T follicular helper cell (primary cell): Measurements from ENCODE around the gene TUT4.

Experiments used
- DNase-seq: peaks from one replicate; pipeline ENCODE4 v3.0.0-alpha.2; 2020; ENCODE audit warnings: low read depth

The TUT4 gene

DNA sequence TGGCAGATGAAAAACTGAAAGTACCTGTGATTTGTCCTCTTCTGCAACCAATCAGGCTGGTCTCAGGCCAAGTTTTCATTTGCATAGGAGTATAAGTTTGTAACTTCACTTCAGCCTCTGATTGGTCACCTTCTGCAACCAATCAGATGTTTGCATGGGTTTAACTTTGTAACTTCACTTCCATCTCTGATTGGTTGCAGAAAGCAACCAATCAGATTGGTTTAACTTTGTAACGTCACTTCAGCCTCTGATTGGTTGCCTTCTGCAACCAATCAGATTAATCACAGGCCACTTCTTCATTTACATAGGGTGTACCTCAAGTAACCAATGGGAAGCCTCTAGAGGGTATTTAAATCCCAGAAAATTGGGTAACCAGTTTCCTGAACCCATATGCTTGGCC is 18.9 kb upstream of the TUT4 start:
- DNase-seq: no peak

DNA sequence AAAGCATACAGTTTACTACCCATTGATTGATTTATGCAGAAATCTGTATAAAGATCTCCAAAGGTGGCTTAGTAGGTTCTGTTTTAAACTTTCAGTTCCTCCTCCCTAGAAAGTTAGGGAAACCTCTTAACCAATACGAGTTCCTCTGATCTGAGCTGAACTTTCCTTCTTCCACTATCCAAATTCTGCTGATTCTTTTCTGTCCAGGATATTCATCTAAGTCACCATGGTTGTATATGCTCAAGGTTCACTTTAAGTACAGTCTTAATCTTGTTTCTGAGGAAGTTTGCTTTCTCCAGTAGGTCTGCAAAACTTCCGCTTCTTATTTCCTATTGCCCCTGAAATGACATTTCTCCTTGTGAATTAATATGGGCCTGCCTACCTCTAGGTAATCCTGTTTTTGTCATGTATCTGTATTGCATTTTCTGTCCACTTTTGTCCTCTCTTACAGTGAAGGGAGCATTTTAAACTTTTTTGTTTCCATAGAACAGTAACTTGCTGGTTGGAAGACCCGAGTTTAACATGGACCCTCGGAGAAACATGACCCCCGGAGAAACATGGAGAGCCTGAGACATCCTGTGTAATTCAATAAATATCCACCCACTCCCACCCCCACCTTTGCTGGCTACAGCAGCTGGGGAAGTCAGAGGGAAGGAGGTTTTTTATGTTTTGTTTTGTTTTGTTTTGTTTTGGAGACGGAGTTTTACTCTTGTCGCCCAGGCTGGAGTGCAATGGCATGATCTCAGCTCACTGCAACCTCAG is 16.7 kb upstream of the TUT4 start:
- DNase-seq: no peak

DNA sequence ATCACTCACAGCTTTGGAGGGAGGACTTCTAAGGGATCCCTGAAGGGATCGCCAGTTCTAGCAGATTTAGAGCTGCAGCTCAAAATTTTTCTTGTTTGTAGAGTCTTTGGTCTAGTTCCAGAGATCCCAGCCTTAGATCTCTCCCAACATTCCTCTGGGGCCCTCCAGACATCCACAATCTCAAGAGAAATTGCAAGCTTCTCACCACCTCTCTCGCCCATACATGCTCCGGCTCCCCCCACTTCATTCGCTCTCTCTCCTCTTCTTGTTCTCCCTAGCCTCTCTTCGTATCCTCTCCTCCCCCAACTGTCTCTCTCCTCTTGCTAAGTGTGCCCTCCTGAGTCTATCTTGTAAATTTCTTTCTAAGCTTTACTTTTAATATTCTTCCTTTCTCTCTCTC is 15.1 kb upstream of the TUT4 start:
- DNase-seq: no peak

DNA sequence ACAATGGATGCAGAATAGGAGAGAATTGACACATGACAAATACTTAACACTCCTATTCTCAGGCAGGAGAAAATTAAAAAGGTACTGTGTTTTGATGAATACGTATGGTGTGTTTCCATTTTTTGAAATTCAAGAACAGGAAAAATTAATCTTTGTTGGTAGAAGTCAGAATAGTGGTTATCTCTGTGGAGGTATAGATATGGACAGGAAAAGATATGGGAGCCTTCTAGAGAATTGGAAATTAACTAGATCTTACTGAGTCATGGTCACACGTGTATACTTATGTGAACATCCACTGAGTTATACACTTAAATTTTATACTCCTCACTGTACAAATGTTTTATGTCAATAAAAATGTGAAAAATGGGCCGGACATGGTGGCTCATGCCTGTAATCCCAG is 9.9 kb upstream of the TUT4 start:
- DNase-seq: no peak

DNA sequence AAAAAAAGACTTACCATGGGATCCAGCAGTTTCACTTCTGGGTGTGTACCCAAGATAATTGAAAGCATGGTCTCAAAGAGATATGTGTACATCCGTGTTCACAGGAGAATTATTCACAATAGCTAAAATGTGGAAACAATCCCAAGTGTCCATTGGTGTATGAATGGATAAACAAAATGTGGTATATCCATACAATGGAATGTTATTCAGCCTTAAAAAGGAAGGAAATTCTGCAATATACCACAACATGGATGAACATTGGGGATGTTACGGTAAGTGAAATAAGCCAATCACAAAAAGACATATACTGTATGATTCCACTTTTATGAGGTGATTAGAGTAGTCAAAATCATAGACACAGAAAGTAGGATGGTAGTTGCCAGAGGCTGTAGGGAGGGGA is 7.0 kb upstream of the TUT4 start:
- no peak for DNase-seq

DNA sequence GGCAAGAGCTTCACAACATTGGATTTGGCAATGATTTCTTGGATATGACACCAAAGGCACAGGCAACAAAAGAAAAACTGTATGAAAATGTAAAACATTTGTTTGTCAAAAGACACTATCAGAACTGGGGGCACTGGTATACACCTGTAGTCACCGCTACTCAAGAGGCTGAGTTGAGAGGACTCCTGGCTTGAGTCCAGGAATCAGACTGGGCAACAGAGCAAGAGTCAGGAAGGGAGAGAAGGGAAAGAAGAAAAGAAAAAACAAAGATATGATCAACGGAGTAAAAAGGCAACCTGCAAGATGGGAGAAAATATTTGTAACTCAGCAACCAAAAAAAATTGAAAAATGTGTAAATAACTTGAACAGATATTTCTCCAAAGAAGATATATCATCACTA is 6.0 kb upstream of the TUT4 start:
- DNase-seq: no peak

DNA sequence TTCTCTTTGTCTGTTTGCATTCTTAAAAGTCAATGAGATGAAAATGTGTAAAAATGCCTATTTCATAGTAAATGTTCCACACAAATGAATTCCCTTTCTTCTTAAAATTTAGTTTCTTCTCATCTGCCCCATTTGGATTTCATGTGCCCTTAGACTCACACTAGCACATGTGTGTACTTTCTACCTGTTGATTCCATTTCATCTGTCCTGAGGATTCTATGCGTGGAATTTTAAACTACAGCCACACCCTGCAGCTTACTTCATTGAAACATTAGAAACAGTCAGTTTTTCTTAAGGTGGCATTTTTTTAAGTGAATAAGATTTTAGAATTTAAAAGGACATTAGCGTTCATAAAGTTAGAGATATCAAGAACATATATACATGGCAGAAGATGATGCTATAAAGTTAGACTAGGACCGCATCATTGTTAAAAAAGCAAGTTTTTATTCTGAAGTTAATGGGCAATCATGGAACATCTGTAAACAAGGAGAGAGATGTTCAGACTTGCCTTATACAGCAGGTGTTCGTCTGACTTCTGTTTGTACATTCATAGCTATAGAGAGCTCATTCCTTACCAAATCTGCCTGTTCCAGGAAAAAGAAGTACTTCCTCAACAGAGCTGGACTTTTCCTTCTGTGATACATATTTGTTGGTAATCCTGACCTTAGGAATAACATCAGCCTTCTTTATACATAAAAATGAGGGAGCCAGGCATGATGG is 3.9 kb upstream of the TUT4 start:
- DNase-seq: no peak

DNA sequence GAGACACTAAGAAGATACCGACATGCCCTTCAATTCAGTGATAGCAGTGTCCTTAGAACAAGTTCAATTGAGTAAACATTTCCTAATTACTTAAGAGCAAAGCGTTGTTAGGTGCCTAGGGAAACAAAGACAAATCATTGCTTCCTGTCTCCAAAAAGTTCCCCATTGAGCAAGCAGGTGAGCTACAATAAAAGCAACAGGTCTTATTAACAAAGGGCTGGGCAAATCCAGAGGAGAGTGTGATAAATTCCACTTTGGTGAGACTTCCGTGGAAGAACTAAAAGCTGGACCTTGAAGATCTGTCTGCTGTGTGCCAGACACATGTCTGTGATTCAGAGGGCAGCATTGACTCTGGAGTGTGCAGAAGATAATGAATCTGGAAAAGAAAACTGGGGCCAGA is 1.9 kb upstream of the TUT4 start:
- no peak for DNase-seq

DNA sequence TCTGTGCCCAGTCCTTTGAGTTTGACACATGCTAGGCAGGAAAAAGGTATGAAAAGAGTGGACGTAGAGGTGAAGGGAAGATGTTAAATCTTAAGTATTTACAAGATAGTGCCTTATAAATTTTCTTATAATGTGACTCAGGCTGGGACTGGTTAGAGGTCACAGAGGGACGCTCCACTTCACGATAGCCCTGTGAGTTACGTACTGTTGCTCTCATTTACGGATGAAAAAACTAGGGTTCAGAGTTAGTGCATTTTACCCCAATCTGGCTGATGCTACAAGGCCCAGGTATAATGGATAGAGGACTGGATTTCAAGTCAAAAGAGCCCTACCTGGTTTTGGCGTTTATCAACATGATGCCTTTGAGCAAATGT is 1.4 kb upstream of the TUT4 start:
- DNase-seq: no peak

DNA sequence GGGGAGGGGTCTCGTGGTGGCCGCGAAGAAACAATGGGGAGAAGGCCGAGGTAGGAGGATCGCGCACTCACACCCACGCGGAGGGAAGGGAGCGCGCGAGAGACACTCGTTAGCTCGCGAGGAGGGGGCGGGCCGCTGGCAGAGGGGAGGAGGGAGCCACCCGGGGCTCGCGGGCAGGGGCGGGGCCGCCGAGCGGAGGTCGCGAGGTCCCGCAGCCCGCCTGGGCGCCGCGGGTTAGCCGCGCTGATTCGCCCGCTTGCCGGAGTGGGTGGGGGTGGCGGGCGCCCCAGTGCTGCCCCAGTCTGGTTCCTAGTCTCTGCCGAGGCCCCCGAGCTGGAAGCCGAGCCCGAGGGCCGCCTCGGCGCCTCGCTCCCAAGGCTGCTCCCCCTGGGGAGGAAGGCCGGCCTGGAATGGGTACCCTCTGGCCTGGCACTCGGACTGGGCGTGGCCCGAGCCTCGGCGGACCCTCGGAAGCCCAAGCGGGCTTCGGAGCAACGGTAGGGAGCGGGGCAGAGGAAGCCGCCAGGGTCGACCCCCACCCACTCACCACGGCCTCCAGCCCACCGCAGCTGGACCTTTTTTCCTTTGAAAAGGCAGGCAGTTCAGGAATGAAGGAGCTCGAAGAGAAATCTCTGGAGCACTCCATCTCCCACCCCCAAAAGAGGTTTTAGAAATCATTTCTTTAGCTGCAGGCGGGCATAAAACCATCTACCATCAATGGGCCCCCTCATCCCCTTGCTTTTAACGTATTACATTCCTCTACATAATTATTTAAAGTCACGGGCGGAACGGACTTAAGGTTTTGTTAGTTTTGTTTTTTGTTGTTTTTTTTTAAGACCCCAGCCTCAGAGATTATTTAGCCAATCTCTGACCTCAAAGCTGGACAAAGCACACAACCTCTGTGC is 722 bp upstream of the TUT4 start:
- DNase-seq: peak; percentile 85

DNA sequence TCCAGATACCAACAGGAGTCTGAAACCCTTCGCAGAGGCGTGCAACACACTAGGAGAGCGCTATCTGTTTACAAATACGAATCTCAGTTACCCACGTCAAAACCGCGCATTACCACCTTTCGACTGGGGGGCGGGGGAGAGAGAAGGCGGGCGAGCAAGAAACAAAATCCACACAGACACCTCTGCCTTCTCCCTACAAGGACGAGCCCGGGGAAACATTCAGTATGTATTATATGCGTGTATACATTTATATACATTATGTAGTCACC is 722 bp downstream of the TUT4 start:
- peak; percentile 72 for DNase-seq

DNA sequence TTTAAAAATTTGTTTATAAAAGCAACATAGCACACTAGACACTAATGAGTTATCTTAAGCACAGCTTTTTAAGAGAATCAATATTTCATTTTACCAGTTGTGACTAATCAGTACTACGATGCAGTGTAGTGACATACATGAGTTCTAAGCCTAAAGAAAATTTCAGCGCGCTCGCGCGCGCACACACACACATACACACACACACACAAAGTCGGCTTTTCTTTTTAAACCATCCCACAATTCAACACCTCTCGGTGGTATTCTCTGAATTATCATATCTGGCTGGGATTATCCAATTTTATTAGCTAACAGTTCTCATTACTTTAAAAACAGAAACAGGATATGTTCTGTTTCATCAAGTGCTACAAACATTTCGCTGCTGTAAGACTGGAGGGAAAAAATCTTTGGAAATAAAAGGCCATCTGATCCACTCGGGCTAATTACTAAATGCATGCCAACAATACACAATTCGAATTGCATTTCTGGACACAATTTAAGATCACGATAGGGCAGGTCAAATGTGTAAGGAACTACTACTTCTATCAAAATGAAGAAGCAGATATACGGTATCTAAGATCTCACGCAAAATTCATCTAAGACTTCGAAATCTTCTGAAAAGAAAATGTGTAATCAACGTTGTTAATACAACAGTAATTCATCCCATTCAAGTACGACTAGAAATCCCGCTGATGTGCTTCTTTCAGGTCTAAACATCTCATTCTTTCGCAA is 1.2 kb downstream of the TUT4 start:
- peak; percentile 31 for DNase-seq

DNA sequence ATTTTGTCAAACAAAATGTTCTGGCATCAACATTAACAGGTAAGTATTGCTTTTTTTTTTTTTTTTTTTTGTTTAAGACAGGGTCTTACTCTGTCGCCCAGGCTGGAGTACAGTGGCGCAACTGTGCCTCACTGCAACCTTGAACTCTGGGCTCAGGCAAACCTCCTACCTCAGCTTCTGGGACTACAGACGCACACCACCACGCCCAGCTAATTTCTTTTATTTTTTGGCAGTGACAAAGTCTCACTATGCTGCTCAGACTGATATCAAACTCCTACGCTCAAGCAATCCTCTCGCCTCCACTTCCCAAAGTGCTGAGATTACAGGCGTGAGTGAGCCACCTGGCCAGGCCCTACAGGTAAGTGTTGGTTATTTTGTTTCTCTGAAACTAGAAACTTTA is 2.4 kb downstream of the TUT4 start:
- DNase-seq: no peak

DNA sequence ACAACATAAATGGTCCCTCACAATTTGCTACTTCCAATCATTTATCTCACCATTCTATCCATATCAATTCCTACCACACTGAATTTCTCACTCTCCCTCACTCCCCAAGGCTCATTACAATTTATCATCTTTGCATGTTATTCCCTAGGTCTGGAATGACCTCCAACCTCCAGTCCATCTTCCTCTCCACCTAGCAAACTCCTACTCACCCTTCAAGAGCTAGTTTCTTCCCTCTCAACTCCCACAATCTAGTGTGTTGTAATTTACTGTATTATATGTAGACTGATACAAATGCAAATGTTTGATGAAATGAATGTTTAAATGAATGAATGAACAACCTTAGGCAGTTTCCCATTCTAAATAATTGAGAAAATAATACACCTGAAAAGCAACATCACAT is 3.6 kb downstream of the TUT4 start:
- no peak for DNase-seq

DNA sequence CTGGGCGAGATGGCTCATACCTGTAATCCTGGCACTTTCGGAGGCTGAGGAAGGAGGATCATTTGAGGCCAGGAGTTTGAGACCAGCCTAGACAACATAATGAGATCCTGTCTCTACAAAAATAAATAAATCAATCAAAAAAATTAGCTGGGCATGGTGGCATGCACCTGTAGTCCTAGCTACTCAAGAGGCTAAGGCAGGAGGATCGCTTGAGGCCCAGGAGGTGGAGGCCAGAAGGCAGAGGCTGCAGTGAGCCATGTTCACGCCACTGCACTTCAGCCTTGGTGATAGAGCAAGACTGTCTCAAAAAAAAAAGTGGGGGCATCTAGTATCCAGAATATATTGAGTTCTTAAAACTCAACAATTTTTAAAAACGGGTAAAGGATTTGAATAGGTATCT is 6.0 kb downstream of the TUT4 start:
- DNase-seq: no peak

DNA sequence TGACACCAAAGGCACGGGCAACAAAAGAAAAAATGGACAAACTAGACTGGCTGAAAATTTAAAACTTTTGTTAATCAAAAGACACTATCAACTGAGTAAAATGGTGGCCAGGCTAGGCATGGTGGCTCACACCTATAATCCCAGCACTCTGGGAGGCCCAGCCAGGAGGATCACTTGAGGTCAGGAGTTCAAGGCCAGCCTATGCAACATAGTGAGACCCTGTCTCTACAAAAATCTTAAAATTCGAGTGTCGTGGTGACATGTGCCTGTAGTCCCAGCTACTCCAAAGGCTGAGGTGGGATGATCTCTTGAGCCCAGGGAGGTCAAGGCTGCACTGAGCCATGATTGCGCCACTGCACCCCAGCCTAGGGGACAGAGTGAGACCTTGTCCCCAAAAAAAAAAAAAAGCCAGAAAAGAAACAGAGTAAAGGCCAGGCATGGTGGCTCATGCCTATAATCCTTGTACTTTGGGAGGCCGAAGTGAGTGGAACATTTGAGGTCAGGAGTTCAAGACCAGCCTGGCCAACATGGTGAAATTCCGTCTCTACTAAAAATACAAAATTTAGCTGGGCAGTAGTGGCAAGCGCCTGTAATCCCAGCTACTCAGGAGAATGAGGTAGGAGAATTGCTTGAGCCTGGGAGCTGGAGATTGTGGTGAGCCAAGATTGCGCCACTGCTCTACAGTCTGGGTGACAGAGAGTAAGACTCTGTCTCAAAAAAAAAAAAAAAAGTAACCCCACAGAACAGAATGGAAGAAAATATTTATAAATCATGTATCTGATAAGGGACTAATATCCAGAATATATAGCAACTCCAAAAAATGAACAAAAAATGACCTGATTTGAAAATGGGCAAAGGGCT is 8.0 kb downstream of the TUT4 start:
- no peak for DNase-seq

DNA sequence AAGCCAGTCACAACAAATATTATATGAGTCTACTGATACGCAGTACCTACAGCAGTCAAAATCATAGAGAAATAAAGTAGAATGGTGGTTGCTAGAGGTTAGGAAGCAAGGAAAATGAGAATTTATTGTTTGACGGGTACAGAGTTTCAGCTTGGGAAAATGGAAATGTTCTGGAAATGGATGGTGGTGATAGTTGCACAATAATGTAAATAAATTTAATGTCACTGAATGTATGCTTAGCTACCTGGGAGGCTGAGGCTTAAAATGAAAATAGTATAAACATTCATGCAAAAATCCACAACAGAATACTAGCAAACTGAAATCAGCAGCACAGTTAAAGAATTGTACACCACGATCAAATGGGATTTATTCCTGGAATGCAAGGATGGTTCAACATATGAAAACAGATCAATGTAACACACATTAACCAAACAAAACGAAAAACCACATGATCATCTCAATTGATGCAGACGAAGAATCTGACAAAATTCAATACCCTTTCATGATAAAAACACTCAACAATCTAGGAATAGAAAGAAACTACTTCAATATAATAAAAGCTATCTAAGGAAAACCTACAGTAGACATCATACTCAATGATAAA is 10.7 kb downstream of the TUT4 start:
- no peak for DNase-seq

DNA sequence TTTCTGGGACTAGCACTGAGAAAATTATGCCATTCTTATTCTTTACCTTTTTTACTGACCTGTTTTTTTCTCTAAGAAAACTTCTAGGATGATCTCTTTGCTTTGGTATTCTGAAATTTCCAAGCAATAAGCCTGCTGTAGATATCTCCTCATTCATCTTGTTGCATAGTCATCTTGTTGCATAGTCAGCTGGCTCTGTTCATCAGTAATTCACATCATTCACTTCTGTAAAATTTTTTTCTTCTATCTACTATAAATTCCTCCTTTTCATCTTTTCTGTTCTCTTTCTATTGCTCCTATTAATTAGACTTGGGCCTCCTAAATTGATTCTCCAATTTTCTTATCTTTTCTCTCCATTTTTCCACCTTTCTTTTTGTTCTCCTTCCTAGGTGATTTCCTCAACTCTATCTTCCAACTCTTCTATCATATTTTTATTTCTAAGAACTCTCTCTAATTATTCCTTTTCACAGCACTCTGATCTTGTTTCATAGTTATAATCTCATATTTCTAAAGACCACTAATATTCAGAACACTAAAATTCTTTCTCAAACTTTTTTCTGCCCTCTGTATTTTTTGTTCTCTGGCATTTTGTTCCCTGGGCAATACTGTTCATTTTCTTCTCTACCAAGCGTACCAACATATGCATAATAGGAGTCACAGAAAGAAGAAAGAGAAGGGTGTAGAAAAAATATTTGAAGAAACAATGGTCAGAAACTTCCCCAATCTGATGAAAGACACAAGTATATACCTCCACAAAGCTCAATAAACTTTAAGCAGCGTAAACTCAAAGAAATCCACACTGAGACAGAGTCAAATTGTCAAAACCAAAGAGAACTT is 17.7 kb downstream of the TUT4 start:
- no peak for DNase-seq

DNA sequence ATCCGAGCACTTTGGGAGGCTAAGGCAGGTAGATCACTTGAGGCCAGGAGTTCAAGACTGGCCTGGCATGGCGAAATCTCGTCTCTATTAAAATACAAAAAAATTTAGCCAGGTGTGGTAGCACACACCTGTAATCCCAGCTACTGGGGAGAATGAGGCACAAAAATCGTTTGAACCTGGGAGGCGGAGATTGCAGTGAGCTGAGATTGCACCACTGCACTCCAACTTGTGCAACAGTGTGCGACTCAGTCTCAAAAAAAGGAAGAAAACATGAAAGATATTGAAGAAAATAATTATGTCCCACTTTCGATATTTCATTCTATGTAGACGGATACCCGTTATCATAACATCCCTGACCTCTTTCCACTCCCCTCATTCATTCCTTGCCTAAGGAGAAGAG is 19.2 kb downstream of the TUT4 start:
- DNase-seq: no peak

DNA sequence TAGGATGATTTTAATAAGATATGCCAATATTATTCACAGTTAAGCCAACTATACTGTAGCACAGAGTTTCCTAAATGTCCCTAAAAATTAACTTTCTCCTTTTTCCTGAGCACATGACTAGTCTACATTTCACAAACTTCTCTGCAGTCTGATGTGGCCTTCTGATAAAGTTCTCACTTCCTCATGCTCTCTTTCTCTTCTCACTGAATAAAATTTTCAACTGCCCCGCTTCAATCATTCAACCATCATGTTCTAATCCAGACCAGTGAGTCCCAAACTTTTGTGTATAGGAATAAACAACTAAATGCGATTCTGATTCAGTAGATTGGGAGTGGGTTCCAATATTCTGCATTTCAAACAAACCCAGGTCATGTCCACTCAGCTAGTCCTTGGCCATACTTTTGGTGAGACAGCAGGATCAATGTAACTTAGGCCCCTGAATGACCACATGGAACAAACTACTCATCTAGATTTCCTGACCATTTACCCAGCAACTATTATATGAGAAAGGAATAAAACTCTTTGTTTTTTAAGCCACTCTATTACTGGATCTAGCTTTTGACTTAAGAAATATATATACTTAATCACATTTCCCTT is 20.1 kb downstream of the TUT4 start:
- DNase-seq: no peak
